Renal cortex interstitium (tissue), 11 donors: Measurements from ENCODE around the gene HOXD8. TPM values are rescaled to one million over a fixed set of nuclear protein-coding genes. Genes with fewer than 3 reads are reported as not detected.

Experiments used
- DNase-seq, 11 donors: peaks; one replicate each; pipeline ENCODE4 v3.0.0-alpha.2; 2013; ENCODE audit warnings: low read depth in 9 of 11, low spot score in 4 of 11; ENCODE audit errors: extremely low read depth in 1 of 11
- polyA plus RNA-seq, 3 donors: library from polyadenylated mRNA; unstranded; fragments of 120-200 nt; gene quantifications; one replicate each; pipeline ENCODE4 v1.2.1, GENCODE V29; 2013; ENCODE audit not compliant: insufficient read length in 3 of 3

HOXD8 gene
- polyA plus RNA-seq, 3 donors: 169 to 187 (median 181) TPM

DNA sequence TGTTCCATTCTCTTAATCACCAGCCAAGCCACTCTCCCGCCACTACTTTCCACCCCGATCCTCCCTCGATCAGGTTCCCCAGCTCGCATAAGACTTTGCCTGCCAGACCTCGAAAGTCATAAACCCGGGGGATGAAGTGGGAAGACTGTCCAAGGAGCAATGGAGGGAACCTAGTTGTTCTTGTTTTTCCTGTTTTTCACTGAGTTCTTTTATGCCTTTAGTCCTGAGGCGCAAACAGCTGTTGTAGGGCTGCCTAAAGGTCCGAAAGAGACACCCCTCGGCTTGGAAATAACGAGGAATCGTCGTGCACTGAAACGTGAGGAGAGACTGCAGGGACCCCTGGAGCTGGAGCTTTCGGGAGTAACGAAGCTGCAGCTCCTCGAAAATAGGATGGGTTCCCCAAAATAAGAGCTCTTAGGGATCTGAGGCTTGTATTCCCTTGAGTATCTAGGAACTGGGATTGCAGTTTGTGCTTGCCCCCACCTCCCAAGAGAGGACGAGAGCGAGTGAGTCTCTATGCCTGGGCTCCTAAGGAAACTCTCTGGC, 31.6 kb upstream of the HOXD8 start:
- no peak for DNase-seq

DNA sequence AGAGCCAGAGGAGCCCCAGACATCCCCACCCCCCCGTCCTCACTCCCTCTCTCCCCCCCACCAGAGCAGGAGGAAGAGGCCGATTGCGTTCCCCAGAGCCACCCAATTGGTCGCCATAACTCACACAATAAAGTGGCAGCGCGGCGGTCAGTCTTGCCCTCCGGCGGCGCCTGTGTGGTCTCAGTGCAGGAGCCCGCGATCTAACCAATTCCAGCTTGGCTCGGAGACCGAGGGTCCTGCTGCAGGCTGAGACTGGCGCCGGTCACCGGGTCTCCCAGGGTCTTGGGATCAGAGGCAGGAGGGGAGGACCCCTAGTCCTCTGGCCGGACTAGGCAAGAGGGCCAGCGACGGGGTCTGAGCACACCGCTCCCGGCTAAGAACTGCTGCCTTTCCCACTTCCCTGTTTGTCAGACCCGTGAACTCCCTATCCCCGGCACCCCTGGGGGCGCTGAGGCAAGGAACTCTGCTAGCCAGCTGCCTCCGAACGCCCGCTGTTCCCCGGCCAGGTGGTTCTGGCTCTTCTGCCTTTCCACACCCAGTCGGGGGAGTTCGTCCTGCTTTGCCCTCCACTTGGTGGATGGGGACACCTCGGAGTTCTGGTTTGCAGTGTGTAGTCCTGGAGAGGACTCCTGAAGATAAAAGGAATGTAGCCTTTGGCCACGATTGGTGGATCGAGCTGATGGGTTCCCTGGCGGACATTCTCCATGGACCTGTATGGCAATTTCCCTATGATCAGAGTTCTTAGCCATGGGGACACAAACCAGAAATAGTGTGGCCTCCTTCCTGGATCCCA, 30.9 kb upstream of the HOXD8 start:
- DNase-seq: no peak

DNA sequence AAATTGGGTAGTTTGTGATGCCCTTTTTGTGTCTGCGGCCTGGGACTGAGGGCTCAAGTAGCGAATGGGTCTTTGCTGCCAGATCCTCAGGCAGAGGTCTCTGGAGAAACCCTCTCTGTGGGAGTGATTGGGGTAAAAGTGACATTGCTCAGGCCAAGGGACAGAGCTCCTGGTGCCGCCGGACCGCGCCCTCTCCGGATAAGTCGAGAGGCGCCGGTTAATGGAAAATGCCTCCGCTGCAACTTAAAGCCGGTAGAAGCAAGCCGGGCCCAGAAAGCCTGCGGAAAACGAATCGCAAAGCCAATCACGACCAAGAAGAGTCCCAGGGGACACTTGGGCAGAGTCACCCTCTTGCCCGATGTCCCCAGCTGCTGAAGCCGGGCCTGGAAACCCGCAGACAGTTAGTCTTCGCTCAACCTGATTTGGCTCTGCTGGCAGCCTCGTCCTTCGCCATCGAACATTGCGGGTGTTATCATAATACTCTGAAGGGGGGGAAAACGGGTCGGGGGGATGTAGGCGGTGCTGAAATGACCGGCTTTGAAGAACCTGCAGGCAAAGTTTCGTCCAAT, 30.3 kb upstream of the HOXD8 start:
- no peak for DNase-seq

DNA sequence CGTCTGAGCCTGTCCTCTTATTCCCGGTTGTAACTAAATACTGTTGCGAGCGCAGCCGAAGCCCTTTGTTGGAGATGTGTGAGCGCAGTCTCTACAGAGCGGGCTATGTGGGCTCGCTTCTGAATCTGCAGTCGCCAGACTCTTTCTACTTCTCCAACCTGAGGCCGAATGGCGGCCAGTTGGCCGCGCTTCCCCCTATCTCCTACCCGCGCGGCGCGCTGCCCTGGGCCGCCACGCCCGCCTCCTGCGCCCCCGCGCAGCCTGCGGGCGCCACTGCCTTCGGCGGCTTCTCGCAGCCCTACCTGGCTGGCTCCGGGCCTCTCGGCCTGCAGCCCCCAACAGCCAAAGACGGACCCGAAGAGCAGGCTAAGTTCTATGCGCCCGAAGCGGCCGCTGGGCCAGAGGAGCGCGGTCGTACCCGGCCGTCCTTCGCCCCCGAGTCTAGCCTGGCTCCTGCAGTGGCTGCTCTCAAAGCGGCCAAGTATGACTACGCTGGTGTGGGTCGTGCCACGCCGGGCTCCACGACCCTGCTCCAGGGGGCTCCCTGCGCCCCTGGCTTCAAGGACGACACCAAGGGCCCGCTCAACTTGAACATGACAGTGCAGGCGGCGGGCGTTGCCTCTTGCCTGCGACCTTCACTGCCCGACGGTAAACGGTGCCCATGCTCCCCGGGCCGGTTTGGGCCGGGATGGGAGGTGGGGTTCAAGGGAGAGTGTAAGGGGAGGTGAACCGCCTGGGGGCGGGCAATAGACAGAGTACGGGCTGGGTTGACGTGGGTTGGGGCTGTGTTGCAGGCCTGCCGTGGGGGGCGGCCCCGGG, 29.6 kb upstream of the HOXD8 start, which contains the start of gene HOXD12:
TSS of gene HOXD12 (plus strand) at position 68 of the 819 bp plus-strand sequence. CDS start at position 75, 7 bp downstream.
- DNase-seq: no peak

DNA sequence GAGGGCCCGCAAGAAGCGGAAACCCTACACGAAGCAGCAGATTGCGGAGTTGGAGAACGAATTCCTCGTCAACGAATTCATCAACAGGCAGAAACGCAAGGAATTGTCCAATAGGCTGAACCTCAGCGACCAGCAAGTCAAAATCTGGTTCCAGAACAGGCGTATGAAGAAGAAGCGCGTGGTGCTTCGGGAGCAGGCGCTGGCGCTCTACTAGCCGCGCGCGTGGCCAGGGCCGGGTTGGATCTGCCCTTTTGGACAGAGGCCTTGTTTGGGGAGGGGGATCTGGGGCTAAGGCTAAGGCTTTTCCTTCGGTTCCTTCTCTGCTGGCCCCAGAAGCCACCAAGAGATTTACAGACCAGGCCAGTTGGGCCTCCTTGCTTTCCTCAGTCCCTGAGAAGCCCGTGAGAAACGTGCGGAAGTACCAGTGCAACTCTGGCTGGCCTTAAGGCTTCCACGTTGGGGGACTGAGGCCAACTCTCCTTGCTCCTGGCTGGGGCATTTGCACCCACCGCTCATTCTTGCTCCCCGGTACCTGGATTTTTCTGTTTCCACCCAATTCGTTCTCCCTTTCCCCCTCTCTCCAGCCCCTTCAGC, 28.9 kb upstream of the HOXD8 start:
- no peak for DNase-seq

DNA sequence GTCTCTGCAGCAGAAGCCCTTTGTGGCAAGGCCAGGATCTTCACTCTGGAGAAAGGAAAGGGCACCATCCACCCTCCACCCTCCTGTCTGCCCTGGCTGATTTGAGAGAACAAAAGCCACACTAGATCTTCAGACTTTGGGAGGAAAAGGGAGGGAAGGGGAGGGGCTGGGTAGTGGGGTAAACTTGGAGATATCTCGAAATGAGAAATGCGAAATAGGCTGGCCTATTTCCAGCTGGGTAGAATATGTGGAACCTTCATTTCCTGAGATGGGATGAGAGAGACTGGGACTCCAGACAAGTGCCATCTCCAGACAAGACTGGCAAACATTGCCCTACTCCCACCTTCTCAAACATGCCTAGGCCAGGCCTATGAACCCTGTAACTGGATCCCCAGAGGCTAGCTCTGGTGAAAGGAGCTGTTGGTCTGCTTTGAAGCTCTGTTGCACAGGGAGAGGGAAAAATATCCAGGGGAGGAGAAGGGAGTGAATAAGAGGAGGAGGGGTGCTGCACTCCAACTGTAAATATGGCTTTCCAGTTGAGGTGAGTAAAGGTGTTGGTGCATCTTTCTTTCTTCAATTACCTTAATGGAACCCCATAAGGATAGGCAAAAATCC, 28.2 kb upstream of the HOXD8 start:
- no peak for DNase-seq

DNA sequence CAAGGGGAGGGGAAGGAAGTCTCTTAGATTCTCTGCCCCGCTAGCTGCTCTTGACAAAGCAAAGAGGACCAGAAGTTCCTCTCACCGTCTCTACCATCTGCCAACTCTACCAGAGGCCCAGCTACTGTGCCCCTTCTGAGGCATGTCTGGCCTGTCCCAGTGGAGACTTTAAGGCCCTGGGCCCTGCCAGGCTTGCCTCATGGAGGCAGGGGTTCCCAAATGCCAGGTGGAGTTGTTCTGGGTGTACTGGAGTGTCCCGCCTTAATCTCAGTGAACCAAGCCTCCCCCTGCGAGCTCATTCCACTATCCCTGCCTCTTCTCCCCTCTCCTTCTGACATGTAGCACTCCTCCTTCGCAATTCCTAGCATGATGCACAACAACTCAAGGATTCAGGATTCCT, 27.7 kb upstream of the HOXD8 start:
- DNase-seq: no peak

DNA sequence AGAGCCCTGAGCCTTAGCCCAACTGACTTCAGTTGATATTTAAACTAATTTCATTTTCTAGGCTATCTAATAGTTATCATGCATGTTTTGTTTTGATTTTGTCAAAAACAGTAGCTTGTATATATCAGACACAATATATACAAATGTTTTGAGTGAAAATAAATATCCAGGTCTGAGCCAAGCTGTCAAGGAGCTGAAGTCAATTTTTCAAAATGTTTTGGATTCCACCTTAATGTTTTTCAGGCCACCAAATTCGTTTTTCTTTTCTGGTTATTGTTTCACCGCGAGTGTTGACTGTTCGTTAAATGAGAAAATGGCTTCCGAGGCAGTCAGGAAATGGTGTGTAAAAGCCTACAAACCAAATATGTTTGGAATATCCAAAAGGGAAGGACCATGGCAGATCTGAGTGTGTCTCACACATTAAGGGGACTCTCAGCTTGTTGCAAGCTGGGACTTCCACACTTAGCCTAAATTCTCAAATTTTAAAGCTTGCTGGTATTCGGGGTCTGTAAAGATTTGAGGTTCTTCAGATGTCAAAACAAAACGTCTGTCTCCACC, 27.1 kb upstream of the HOXD8 start:
- DNase-seq: no peak

DNA sequence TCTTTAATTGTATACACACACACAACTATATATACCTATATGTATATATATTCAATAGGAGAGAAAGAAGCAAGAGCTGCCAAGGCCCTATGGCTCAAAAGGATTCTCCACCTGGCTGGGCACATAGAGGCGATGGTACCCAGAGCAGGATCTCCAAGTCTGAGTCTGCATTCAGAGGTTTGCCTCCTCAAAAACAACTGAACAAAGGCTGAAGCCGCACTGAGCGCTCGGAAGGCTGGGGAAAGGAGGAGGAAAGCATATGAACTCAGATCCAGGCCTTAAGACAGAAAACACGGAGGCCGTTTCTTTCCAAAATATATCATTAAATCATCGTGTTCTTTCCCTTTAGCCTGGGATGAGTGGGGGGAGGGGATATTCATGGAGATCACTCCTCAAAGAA, 26.3 kb upstream of the HOXD8 start:
- no peak for DNase-seq

DNA sequence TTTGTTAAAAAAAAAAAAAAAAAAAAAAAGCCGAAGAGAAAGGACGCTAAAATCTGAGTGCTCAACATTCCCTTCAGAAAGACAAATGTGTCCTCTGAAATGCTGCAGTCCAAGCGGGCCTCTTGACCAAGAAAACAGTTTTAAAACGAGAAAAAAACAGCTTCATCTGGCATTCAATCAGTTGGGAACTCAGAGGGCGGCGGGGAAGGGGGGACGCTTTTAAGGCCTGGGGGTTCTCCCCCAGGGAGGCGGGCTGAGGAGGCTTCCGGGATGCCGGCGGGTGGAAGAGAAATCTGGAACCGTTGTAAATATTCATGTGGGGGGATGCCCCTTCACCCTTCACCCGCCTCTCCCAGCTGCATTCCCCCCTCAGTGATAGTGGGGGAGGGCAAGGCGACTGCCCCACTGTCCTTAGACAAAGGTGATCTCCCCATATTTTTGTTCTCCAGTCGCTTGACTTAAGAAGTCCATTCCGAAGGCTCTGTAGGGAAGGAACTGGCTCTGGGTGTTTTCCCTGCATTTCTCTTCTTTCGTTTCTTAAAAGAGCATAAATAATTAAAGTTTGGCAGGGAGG, 25.7 kb upstream of the HOXD8 start:
- no peak for DNase-seq

DNA sequence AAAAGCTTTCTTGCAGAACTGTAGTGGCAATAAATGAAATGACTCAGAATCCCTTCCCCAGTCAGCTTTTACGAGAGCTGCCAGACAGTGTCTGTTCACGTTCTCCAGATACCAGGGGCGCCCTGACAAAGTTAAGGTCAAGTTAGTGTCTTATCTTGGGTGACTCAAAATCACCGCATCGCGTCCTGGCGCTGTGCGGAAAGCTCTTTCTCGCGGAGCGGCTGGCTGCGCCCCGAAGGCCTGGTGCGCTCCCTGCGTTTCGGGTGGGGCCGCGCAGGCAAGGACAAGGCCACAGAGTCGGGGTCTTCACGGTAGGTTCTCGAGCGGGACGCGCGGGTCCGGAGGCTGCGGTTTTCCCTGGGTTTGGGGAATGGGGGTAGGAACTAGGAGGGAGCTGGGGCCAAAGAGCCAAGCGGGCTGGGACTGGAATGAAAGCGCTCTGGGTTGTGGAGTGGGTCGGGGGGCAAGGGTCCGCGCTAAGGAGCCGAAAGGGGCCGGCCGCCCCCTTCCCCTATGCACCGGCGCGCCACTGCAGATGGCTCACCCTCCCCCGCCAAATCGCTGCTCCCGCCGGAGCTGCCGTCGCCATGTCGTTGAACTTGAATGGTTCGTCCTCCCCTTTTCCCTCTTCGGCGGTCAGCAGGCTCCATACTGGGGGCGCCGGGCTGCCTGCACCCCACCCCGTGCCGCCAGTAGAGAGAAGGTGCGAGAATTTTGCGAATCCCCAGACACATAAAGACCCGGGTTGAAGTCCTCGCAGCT, 25.0 kb upstream of the HOXD8 start:
- no peak for DNase-seq

DNA sequence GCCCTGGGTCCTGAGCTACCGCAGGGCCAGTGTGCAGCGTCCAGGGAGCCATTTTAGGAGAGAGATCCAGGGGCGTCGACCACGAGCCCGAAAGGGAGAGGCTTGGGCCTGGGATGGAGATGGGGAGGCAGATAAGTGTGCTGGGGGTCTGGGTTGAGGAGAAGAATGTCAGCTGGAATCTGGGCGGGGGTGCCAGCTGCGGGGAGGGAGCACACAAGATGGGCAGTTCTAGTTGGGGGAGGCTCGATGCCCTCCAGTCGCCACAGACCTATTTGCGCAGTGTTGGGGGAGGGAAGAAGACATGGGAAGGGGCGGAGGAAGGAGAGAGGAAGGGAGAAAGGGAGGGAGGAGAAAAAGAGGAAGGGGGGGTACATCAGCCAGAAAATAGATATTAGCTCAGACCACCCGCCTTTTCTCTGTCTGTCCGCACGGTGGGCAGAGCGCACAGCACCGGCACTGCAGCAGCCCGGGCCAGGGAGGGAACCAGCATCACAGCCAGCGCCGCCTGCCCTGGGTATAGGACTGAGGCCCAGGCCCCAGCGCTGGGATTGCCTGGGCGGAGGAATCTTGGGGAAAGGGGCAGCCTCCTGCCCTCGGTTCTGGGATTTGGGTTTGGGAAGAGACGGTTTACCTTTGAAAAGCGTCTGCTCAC, 24.3 kb upstream of the HOXD8 start:
- peak in 2 of 11 donors; percentile 72 to 85 for DNase-seq

DNA sequence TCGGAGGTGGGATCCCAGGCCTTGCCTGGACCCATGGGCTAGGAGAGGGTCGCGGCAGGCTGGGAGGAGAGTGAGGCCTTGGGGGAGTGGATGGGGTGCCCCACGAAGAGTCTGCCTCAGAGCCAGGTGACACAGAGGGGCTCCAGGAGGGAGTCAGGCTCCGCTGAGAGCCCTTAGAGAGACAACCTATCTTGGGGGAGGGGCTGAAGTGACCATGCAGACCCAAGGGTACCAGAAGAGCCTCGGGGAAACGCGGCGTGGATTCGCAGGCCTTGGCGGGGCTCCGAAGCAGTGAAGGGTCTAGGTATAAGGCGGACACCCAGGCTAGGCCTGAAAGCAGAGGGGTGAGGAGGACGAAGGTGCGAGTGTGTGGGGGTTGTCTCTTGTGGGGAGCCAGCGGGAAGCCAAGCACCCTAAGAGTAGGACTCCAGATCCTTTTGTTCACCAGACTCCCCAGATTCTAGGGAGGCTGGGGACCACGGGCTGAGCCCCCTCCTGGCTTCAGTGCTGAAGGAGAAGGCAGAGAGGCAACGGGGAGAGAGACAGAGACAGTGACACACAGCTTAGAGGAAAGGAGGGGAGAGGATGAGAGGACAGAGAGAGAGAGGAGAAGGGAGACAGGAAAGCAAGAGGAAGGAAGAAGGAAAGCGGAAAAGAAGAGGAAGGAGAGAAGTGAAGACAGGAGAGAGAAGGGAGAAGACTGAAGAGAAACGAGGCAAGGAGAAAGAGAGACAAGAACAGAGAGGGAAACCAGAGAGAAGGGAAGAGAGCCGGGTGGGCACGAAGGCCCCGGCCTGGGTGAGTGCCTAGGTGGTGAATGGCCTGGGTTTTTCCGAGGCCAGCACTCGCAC, 23.6 kb upstream of the HOXD8 start:
- no peak for DNase-seq

DNA sequence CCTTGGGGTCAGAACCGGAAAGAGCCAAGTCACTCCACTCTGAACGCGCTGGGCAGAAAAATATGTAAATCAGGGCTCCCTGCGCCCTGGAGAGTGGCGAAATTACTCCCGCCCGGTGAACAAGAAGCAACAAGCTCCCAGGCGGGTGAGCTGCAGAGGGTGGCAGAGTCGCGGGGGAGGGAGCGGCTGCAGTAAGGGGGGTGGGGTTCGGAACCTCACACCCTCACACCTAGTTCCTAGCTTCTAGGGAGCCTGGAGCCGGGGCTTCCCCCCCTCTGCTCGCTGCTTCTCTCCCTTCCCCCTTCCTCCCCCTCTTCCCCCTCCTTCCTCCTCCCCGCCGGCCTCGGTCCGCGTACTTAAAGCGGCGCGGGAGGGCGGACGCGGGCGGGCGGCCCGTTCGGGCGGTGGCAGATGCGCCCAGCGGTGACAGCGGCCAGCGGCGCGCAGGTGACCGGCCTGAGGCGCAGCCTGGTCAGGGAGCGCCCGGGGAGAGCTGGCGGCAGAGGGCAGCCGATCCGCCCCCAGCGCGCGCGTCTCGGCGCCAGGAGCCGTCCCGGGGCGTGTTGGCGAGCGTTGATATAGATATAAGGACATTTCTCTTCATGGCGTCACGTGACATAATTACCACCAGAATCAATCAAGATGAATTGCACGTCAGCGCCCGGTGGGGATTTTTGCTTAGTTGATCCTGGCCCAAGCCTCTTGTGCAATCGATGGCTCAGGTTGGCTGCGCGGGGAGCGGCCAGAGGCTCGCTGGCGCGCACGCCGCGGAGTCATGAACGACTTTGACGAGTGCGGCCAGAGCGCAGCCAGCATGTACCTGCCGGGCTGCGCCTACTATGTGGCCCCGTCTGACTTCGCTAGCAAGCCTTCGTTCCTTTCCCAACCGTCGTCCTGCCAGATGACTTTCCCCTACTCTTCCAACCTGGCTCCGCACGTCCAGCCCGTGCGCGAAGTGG, 22.6 kb upstream of the HOXD8 start, which contains the start of gene HOXD11:
TSS of gene HOXD11 (plus strand) at position 700 of the 959 bp plus-strand sequence. CDS start at position 776, 76 bp downstream.
- no peak for DNase-seq

DNA sequence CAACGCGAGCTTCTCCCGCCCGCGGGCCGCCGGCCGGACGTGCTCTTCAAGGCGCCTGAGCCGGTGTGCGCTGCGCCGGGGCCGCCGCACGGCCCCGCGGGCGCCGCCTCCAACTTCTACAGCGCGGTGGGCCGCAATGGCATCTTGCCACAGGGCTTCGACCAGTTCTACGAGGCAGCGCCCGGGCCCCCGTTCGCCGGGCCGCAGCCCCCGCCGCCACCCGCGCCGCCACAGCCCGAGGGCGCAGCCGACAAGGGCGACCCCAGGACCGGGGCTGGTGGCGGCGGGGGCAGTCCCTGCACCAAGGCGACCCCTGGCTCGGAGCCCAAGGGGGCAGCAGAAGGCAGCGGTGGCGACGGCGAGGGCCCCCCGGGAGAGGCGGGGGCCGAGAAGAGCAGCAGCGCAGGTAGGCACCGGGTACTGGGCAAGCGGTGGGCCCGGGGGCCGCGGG, 21.7 kb upstream of the HOXD8 start:
- no peak for DNase-seq
